Mesendoderm (in vitro differentiated cells): Measurements from ENCODE around the gene IGFL1.
"Not testable (repeated sequence)": the region's sequence is repeated elsewhere in the genome, so short reads cannot be mapped to it uniquely, and the experiment has no call there.

ENCODE experiments used
- DNase-seq: peaks from one replicate; pipeline ENCODE4 v3.0.0; 2013
- H2AK5ac ChIP-seq: 2 replicates; pipeline ENCODE4 v1.6.1; 2013; ENCODE audit warnings: low read length, inconsistent platforms
- H2BK120ac ChIP-seq: 2 replicates; pipeline ENCODE4 v1.6.1; 2013; ENCODE audit warnings: low read depth, mild to moderate bottlenecking, low read length, moderate library complexity, mixed read lengths
- H2BK15ac ChIP-seq: replicated peaks from 2 replicates; pipeline ENCODE4 v1.6.1; 2013; ENCODE audit warnings: low read depth, mild to moderate bottlenecking, moderate library complexity
- H2BK5ac ChIP-seq: 2 replicates; pipeline ENCODE4 v1.6.1; 2013; ENCODE audit warnings: low read length, inconsistent platforms
- H3K18ac ChIP-seq: 2 replicates; pipeline ENCODE4 v1.6.1; 2013; ENCODE audit warnings: mild to moderate bottlenecking, low read length, mixed read lengths
- H3K23ac ChIP-seq: one replicate; pipeline ENCODE4 v1.6.1; 2013; ENCODE audit warnings: low read length
- H3K27ac ChIP-seq: 2 replicates; pipeline ENCODE4 v1.5.1; 2013; ENCODE audit warnings: low read depth, mild to moderate bottlenecking, inconsistent platforms, low read length, moderate library complexity
- H3K27me3 ChIP-seq: 2 replicates; pipeline ENCODE4 v1.6.1; 2013; ENCODE audit warnings: low read length, control low read depth, mild to moderate bottlenecking, inconsistent platforms; ENCODE audit not compliant: insufficient read depth, poor library complexity
- H3K36me3 ChIP-seq: 2 replicates; pipeline ENCODE4 v1.6.1; 2013; ENCODE audit warnings: low read length, inconsistent platforms; ENCODE audit not compliant: control insufficient read depth, insufficient read depth
- H3K4ac ChIP-seq: one replicate; pipeline ENCODE4 v1.6.1; 2013; ENCODE audit warnings: low read depth, mild to moderate bottlenecking, low read length, moderate library complexity
- H3K4me1 ChIP-seq: 2 replicates; pipeline ENCODE4 v1.6.1; 2013; ENCODE audit warnings: low read depth, low read length, inconsistent platforms; ENCODE audit not compliant: control insufficient read depth
- H3K4me2 ChIP-seq: 2 replicates; pipeline ENCODE4 v1.6.1; 2013; ENCODE audit warnings: low read length
- H3K4me3 ChIP-seq: 2 replicates; pipeline ENCODE4 v1.5.1; 2013; ENCODE audit warnings: mild to moderate bottlenecking, low read length
- H3K56ac ChIP-seq: one replicate; pipeline ENCODE4 v1.6.1; 2013; ENCODE audit warnings: low read length
- H3K79me1 ChIP-seq: 2 replicates; pipeline ENCODE4 v1.6.1; 2013; ENCODE audit warnings: low read length, inconsistent platforms
- H3K79me2 ChIP-seq: 2 replicates; pipeline ENCODE4 v1.6.1; 2013; ENCODE audit warnings: mild to moderate bottlenecking, low read length; ENCODE audit not compliant: control insufficient read depth, insufficient read depth
- H3K9ac ChIP-seq: 2 replicates; pipeline ENCODE4 v1.6.1; 2013; ENCODE audit warnings: low read length, inconsistent platforms
- H4K5ac ChIP-seq: one replicate; pipeline ENCODE4 v1.6.1; 2013; ENCODE audit warnings: low read length
- H4K8ac ChIP-seq: one replicate; pipeline ENCODE4 v1.6.1; 2013; ENCODE audit warnings: low read depth, mild to moderate bottlenecking, control low read depth, low read length, moderate library complexity
- WGBS: extraction: QIAGEN DNeasy Blood & Tissue Kit; methylation state at CpG from one replicate; pipeline ENCODE4 v1.1.7; 2013; ENCODE audit warnings: low lambda C conversion rate, missing lambda C conversion rate; ENCODE audit not compliant: insufficient coverage; ENCODE audit errors: extremely low coverage; 5-methylcytosine and 5-hydroxymethylcytosine counted together

IGFL1 gene

DNA sequence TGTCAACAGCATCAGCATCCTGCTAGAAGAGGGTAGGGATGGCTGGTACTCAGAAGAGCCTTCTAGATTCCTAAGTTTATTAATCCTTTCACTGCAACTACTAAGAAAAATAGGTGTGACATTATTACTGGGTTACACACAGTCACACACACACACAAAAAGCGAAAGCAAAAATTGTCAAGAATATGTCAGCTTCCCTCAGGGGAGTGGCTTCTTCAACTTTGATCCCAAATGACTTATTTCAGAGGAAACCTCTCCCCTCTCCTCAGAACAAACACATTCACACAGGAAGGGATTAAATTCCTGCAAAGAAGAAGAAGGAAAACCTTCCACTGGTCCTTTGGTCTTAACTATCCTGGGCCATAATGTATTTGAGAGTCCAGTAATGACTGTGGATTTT is 20.1 kb upstream of the IGFL1 start:
- Histone ChIP-seq H3K56ac (no peak overlapping the region), H2BK120ac (no peak overlapping the region), H2BK5ac (no peak overlapping the region), H3K36me3 (no peaks in the 10 kb centered on the region), H3K23ac (no peak overlapping the region), H3K27me3 (no peaks in the 10 kb centered on the region), H3K79me2 (no peaks in the 10 kb centered on the region), H3K18ac (no peak overlapping the region), H2AK5ac (no peak overlapping the region), H3K4me3 (no peak overlapping the region), H3K9ac (no peak overlapping the region), H3K4me2 (no peak overlapping the region), H4K8ac (no peak overlapping the region), H3K79me1 (no peaks in the 10 kb centered on the region), H3K27ac (no peak overlapping the region), H4K5ac (no peak overlapping the region), H2BK15ac (no peak overlapping the region), H3K4me1 (peaks cover 7% of the 10 kb centered on the region), H3K4ac (no peak overlapping the region)
- no CpG with 5 or more reads among the region's 1 CpG for WGBS
- DNase-seq, result no peak

DNA sequence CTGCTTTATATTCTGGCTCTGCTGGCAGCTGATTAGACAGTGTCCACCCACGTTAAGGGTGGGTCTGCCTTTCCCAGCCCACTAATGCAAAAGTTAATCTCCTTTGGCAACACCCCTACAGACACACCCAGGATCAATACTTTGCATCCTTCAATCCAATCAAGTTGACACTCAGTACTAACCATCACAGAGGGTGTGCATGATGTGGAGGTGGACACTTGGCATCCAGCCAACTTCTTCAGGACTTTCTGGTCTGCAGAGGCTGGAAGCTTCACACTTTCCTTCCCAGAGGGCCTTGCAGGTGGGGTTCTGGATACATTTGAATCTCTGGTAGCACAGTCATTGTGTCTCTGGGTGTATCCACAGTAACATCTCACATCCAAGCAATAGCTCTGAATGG is 18.9 kb upstream of the IGFL1 start:
- no peak overlapping the region for H2BK5ac ChIP-seq
- no peaks in the 10 kb centered on the region for H3K36me3 ChIP-seq
- H3K4me3 ChIP-seq, result no peak overlapping the region
- H2BK120ac ChIP-seq, result no peak overlapping the region
- H4K8ac ChIP-seq, result no peak overlapping the region
- no CpG with 5 or more reads among the region's 1 CpG for WGBS
- no peaks in the 10 kb centered on the region for H3K79me2 ChIP-seq
- no peak overlapping the region for H3K18ac ChIP-seq
- H3K4me2 ChIP-seq, result no peak overlapping the region
- no peak overlapping the region for H3K23ac ChIP-seq
- H2BK15ac ChIP-seq, result no peak overlapping the region
- no peaks in the 10 kb centered on the region for H3K79me1 ChIP-seq
- no peak overlapping the region for H3K4ac ChIP-seq
- no peak for DNase-seq
- H3K4me1 ChIP-seq, result peaks cover 7% of the 10 kb centered on the region
- no peak overlapping the region for H4K5ac ChIP-seq
- no peak overlapping the region for H3K27ac ChIP-seq
- H2AK5ac ChIP-seq, result no peak overlapping the region
- no peak overlapping the region for H3K9ac ChIP-seq
- no peaks in the 10 kb centered on the region for H3K27me3 ChIP-seq
- H3K56ac ChIP-seq, result no peak overlapping the region

DNA sequence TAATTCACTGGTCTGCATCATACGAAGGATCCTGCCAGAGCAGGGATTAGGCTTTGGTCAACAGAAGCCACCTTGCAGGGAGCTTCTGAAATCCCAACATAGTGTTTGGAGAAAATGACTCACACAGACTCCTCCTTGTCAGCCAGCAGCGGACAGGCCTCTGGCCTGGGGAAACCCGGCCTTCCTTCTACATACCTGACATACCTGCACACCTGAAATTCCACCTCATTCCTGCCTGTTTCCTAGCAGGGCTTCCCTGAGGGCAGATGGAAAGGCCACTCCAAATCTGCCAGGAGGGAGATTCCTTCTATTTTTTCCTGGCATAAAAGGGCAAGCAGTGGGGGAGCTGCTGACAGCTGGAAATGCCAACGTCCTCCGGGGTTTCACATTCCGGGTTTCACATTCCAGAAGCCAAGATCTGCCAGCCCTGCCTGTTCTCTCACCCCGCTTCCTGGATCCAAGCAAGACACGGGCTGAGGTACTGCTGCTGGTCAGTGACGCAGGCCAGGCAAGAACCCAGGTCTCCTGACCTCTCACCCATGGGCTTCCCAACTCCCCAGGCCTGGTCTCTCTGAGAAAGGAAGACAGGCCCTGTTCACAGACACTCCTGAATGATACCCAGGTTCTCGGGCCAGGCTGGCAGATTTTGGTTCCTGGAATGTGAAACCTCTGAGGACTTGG is 18.2 kb upstream of the IGFL1 start:
- no peaks in the 10 kb centered on the region for H3K79me1 ChIP-seq
- H3K4me1 ChIP-seq, result peaks cover 7% of the 10 kb centered on the region
- no peak overlapping the region for H2BK5ac ChIP-seq
- H3K36me3 ChIP-seq, result no peaks in the 10 kb centered on the region
- H2AK5ac ChIP-seq, result no peak overlapping the region
- H3K23ac ChIP-seq, result no peak overlapping the region
- H2BK120ac ChIP-seq, result no peak overlapping the region
- H3K9ac ChIP-seq, result no peak overlapping the region
- peak overlapping the region; percentile 53 for H3K18ac ChIP-seq
- H3K27me3 ChIP-seq, result no peaks in the 10 kb centered on the region
- H3K79me2 ChIP-seq, result no peaks in the 10 kb centered on the region
- no peak overlapping the region for H3K4me2 ChIP-seq
- H4K5ac ChIP-seq, result no peak overlapping the region
- no peak overlapping the region for H3K4ac ChIP-seq
- WGBS, result no CpG with 5 or more reads among the region's 10 CpGs
- no peak overlapping the region for H4K8ac ChIP-seq
- peak overlapping the region; percentile 45 for H3K27ac ChIP-seq
- peak; percentile 98 for DNase-seq
- H3K56ac ChIP-seq, result no peak overlapping the region
- H3K4me3 ChIP-seq, result no peak overlapping the region
- H2BK15ac ChIP-seq, result no peak overlapping the region

DNA sequence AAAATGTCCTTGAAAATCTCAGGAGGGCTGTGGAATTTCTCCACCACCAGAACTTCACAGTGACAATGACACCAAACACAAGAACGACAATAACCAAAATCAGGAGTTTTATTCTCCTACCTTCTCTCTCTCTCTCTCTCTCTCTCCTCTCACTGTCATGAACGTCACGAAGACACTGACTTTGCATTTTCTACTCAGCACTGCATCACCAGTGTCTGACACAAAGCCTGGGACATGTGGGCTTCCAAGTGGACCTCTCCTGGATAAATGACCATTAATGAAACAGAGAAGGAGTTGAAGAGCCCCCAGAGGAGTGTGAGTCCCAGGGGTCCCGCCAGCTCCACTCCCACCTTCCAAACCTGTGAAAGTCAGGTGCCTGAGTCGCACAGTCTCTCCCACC is 16.9 kb upstream of the IGFL1 start:
- WGBS, result no CpG with 5 or more reads among the region's 5 CpGs

DNA sequence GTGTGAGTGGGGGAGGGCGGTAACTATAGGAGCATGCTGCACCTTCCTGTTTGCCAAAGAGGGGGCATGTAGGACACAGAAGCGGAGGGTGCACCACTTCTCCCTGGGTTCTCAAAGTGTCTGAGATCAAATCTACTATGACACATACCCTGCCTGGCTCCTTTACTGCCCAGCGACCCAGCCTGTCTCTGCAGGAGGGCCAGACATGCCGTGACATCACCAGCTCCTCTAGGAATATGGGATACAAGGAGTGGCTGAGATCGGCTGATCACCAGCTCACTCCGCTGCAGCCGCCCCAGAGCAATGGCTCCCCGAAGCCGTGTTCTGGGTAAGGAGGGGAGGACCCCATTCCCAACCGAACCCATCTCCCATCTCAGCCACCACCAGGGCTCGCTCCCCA is 16.4 kb upstream of the IGFL1 start:
- Histone ChIP-seq H4K8ac (no peak overlapping the region), H3K9ac (no peak overlapping the region), H3K4me2 (no peak overlapping the region), H2BK5ac (no peak overlapping the region), H2AK5ac (peak overlapping the region; percentile 58), H2BK120ac (no peak overlapping the region), H3K56ac (no peak overlapping the region), H2BK15ac (no peak overlapping the region), H3K27me3 (no peaks in the 10 kb centered on the region), H3K36me3 (no peaks in the 10 kb centered on the region), H3K79me1 (no peaks in the 10 kb centered on the region), H3K27ac (no peak overlapping the region), H3K4me3 (no peak overlapping the region), H4K5ac (no peak overlapping the region), H3K23ac (no peak overlapping the region), H3K4me1 (peaks cover 7% of the 10 kb centered on the region), H3K79me2 (no peaks in the 10 kb centered on the region), H3K18ac (no peak overlapping the region), H3K4ac (no peak overlapping the region)
- DNase-seq, result peak; percentile 42
- no CpG with 5 or more reads among the region's 11 CpGs for WGBS

More for the DNA sequence above, 16.9 kb upstream of the IGFL1 start:
- H3K18ac ChIP-seq, H4K8ac ChIP-seq, H3K79me1 ChIP-seq, H3K4me3 ChIP-seq, H3K4ac ChIP-seq, H2BK5ac ChIP-seq, H3K79me2 ChIP-seq, H3K27ac ChIP-seq, H3K4me1 ChIP-seq, H2BK120ac ChIP-seq, H3K56ac ChIP-seq, H3K36me3 ChIP-seq, H3K27me3 ChIP-seq, H2AK5ac ChIP-seq, H3K9ac ChIP-seq, DNase-seq, H3K23ac ChIP-seq, H4K5ac ChIP-seq, H3K4me2 ChIP-seq, H2BK15ac ChIP-seq: not testable (repeated sequence)

DNA sequence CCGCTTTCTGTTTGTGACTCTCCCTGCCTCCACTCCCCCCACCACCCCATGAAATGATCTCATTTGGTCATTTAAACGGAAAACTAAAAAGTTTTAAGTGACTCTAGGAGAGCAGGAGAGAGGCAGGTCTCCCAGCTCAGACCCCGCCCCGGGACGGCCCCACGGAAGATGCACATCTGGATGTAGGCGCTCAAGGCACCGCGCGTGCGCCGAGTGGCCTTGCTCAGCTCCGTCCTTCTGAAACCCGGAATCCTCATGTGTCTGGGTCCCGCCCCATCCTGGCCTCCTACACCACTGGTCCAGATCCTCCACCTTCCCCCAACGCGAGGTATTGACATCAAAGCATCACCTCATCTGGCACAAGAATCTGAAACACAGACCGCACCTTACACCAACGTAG is 15.7 kb upstream of the IGFL1 start:
- H3K79me2 ChIP-seq, result no peaks in the 10 kb centered on the region
- DNase-seq, result no peak
- H3K23ac ChIP-seq, result no peak overlapping the region
- H2BK15ac ChIP-seq, result no peak overlapping the region
- H3K9ac ChIP-seq, result no peak overlapping the region
- no peak overlapping the region for H3K56ac ChIP-seq
- H2AK5ac ChIP-seq, result no peak overlapping the region
- H4K8ac ChIP-seq, result no peak overlapping the region
- peaks cover 7% of the 10 kb centered on the region for H3K4me1 ChIP-seq
- no peak overlapping the region for H2BK120ac ChIP-seq
- no peak overlapping the region for H3K4ac ChIP-seq
- no peak overlapping the region for H4K5ac ChIP-seq
- no peak overlapping the region for H3K4me2 ChIP-seq
- no peaks in the 10 kb centered on the region for H3K79me1 ChIP-seq
- H3K27me3 ChIP-seq, result no peaks in the 10 kb centered on the region
- no peak overlapping the region for H3K18ac ChIP-seq
- H3K36me3 ChIP-seq, result no peaks in the 10 kb centered on the region
- H3K4me3 ChIP-seq, result no peak overlapping the region
- no peak overlapping the region for H3K27ac ChIP-seq
- no CpG with 5 or more reads among the region's 19 CpGs for WGBS
- no peak overlapping the region for H2BK5ac ChIP-seq
